ENCODE data around the gene AFF1.

AFF1 gene

GRCh38 chr4:87033902-87034301, 99.1 kb downstream of the AFF1 start:
- TF ChIP-seq CEBPB (IDR thresholded peaks at IDR 0.05) (no peak), NFIC (IDR thresholded peaks at IDR 0.05) (no peak), TCF12 (IDR thresholded peaks at IDR 0.05; ENCODE audit: low read depth) (no peak), RAD21 (IDR thresholded peaks at IDR 0.05; ENCODE audit: low read depth) (no peak), TEAD4 (IDR thresholded peaks at IDR 0.05) (no peak), TAF1 (IDR thresholded peaks at IDR 0.05; ENCODE audit: low read depth) (no peak), CREB1 (IDR thresholded peaks at IDR 0.05; ENCODE audit: low read depth) (no peak), FOXM1 (IDR thresholded peaks at IDR 0.05; ENCODE audit: borderline replicate concordance, low read depth) (no peak), EP300 (IDR thresholded peaks at IDR 0.05; ENCODE audit: borderline replicate concordance) (no peak), REST (IDR thresholded peaks at IDR 0.05; ENCODE audit: low read depth) (no peak), EGR1 (IDR thresholded peaks at IDR 0.05) (no peak), ZBTB7A (IDR thresholded peaks at IDR 0.05; ENCODE audit: low read depth) (no peak), YY1 (IDR thresholded peaks at IDR 0.05; ENCODE audit: low read depth) (no peak)
- TF ChIP-seq, protein P1, sequence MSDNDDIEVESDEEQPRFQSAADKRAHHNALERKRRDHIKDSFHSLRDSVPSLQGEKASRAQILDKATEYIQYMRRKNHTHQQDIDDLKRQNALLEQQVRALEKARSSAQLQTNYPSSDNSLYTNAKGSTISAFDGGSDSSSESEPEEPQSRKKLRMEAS (IDR thresholded peaks at IDR 0.05), result no peak
- TF ChIP-seq, protein P2, sequence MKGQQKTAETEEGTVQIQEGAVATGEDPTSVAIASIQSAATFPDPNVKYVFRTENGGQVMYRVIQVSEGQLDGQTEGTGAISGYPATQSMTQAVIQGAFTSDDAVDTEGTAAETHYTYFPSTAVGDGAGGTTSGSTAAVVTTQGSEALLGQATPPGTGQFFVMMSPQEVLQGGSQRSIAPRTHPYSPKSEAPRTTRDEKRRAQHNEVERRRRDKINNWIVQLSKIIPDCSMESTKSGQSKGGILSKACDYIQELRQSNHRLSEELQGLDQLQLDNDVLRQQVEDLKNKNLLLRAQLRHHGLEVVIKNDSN (IDR thresholded peaks at IDR 0.05), result no peak

DNA sequence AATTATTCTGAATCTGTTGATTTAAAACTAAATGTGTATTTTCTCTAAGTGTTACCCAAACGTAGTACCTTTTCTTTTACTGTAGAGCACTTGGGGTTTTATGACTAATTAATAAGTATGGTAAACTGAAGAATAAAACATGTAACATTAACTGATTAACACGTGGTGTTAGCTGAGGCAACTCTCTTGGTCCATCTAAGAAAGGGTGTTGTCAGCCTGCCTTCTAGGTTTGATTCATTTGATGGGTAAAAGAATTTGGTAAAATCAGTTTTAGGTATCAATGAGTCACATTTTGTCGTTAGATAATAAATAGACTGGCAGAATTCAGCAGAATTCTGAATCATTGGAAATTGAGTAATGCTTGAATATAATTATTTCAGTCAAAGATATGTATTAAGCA, 99.7 kb downstream of the AFF1 start:
- TF ChIP-seq REST (IDR thresholded peaks at IDR 0.05; ENCODE audit: low read depth) (no peak), TEAD4 (IDR thresholded peaks at IDR 0.05) (no peak), CEBPB (IDR thresholded peaks at IDR 0.05) (no peak), RAD21 (IDR thresholded peaks at IDR 0.05; ENCODE audit: low read depth) (no peak), NFIC (IDR thresholded peaks at IDR 0.05) (no peak)
- TF ChIP-seq, protein P2 (IDR thresholded peaks at IDR 0.05), result no peak

DNA sequence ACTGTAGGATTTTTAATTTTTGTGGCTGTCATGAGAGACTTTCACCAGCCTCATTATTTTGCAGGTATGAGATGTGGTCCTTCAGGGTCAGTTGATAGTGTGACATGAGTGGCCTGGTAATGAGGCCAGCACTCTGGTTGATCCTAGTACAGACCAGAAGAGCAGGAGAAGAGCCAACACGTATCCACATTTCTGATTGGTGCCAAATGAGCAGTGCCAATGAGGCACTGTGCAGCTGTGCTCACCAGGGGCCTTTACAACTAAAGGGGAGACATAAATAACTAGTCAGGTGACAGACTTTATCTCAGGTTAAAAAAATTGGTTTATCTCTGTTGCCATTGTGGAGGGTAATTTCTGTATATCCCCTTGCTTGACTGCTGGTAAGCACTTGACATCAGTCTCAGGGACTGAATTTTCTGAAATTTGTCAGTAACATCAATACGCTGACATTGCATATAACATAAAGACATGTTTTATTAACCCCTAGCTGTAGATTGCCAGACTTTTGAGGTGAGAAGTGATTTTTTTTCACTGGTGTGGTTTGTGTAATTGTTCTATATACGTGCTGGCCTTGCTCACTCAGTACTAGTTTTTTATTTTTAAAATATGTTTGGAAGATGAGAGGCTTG, 101.2 kb downstream of the AFF1 start:
- TF ChIP-seq NFIC (IDR thresholded peaks at IDR 0.05), result no peak

DNA sequence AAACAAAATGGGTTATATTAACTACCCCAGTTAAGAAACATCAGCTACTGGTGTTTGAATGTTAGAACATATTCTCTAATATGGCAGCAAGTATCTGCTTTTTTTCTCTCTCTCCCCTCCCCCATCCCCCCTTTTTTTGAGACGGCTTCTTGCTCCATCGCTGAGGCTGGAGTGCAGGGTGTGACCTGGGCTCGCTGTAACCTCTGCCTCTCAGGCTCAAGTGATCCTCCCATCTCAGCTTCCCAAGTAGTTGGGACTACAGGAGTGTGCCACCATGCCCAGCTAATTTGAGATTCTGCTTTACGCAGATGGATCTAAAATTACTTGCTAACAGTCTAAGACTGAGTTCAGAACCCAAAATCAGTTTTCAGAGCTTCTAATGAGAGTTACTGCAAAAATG, 101.9 kb downstream of the AFF1 start:
- TF ChIP-seq EP300 (IDR thresholded peaks at IDR 0.05; ENCODE audit: borderline replicate concordance) (no peak), TAF1 (IDR thresholded peaks at IDR 0.05; ENCODE audit: low read depth) (no peak), ZBTB7A (IDR thresholded peaks at IDR 0.05; ENCODE audit: low read depth) (no peak), RAD21 (IDR thresholded peaks at IDR 0.05; ENCODE audit: low read depth) (no peak), TEAD4 (IDR thresholded peaks at IDR 0.05) (no peak), YY1 (IDR thresholded peaks at IDR 0.05; ENCODE audit: low read depth) (no peak), FOXM1 (IDR thresholded peaks at IDR 0.05; ENCODE audit: borderline replicate concordance, low read depth) (no peak), CREB1 (IDR thresholded peaks at IDR 0.05; ENCODE audit: low read depth) (no peak), TCF12 (IDR thresholded peaks at IDR 0.05; ENCODE audit: low read depth) (no peak)
- TF ChIP-seq, protein P2 (IDR thresholded peaks at IDR 0.05), result no peak

DNA sequence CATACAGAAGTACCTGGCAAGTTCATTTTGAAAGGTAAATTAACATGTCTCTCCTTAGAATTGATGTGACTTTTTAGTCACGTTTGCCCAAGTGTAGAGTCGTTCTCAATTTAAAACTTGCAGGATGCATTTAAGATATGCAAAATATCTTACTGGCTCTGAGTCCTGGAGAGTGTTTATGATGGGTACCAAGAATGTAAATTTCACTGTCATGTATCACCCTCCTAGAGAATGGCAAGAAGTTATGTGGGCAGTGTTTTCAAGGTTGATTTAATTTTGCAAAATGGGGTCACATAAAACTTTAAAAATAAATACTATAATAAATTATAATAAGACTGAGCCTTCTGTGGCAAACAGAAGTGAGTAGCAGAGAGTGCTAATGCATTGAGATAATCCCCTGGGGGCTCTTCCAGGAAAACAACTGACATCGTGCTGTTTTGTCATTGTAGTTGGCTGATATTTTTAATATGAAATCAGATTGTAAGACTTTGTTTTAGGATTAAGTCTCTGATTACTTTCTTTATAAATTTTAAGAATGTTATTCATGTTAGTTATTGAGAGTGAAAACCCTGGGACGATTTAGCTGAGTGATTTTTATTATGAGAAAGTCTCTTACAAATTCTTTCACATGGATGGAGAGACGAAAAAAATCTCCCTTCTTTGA, 103.0 kb downstream of the AFF1 start:
- TF ChIP-seq RAD21 (IDR thresholded peaks at IDR 0.05; ENCODE audit: low read depth) (no peak), CREB1 (IDR thresholded peaks at IDR 0.05; ENCODE audit: low read depth) (no peak), REST (IDR thresholded peaks at IDR 0.05; ENCODE audit: low read depth) (no peak), EP300 (IDR thresholded peaks at IDR 0.05; ENCODE audit: borderline replicate concordance) (no peak; the same call in 1 of the 2 replicates), TAF1 (IDR thresholded peaks at IDR 0.05; ENCODE audit: low read depth) (no peak), NFIC (IDR thresholded peaks at IDR 0.05) (no peak), CEBPB (IDR thresholded peaks at IDR 0.05) (no peak), ZBTB7A (IDR thresholded peaks at IDR 0.05; ENCODE audit: low read depth) (no peak), YY1 (IDR thresholded peaks at IDR 0.05; ENCODE audit: low read depth) (no peak), EGR1 (IDR thresholded peaks at IDR 0.05) (no peak), TEAD4 (IDR thresholded peaks at IDR 0.05) (0 out of 2 replicates have a peak, but pooled peaks have one; percentile 19), TCF12 (IDR thresholded peaks at IDR 0.05; ENCODE audit: low read depth) (no peak), FOXM1 (IDR thresholded peaks at IDR 0.05; ENCODE audit: borderline replicate concordance, low read depth) (peak; percentile 63)
- TF ChIP-seq, protein P1 (IDR thresholded peaks at IDR 0.05), result no peak
- TF ChIP-seq, protein P2 (IDR thresholded peaks at IDR 0.05), result no peak
